Activated CD8-positive, alpha-beta memory T cell treated with anti-CD3 and anti-CD28 coated beads, Interleukin-2, amount 50 U/mL, for 1 hour (primary cell): ENCODE results near the gene KIAA0232.
"Not testable (repeated sequence)": the region's sequence is repeated elsewhere in the genome, so short reads cannot be mapped to it uniquely, and the experiment has no call there.

ENCODE experiments used
- DNase-seq: peaks from one replicate; pipeline ENCODE4 v3.0.0-alpha.2; 2020; ENCODE audit errors: extremely low read depth

The KIAA0232 gene

GRCh38 chr4:6754481-6755087 lies 27.9 kb upstream of the KIAA0232 start:
- DNase-seq, result no peak

- no peak for DNase-seq
Measured at GRCh38 chr4:6755088-6755753, 27.3 kb upstream of the KIAA0232 start.

- DNase-seq, result not testable (repeated sequence)
Measured at GRCh38 chr4:6756345-6756744, 26.2 kb upstream of the KIAA0232 start.

DNA sequence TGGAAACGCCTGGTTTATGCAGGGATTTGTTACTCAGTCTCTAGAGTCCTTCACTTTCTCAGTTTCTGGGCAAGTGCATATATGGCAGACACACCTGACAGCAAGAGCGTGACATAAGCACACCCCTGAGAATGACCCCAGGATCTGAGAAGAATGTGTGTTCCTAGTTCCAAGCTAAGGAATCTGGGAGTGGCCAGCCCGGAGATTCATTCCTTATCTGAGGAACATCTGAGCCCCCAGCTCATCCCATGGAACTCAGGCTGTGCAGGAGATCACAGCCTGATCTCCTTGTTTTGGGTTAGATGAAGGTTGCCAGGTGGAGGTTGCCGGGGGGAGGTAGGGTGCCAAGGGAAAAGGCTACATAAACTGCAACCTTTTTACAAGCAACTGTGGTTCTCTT lies 23.8 kb upstream of the KIAA0232 start:
- no peak for DNase-seq

DNA sequence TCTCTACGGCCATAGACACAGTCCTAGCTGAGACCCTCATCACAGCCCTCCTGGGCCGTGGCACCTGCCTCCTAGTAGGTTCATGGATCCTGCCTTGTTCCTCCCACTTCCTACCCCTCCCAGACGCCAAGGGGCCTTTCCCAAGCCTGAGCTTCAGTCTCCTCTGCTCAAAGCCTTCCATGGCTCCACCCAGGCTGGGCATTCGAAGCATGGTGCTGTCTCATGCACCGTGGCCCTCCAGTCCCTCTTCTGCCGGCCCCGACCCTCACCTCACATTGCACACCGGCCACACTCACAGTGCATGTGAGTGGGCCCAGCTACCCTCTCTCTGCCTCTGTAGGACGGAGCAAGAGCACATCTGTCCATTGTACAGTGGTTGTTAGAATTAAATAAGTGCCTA lies 21.7 kb upstream of the KIAA0232 start:
- DNase-seq, result no peak

DNA sequence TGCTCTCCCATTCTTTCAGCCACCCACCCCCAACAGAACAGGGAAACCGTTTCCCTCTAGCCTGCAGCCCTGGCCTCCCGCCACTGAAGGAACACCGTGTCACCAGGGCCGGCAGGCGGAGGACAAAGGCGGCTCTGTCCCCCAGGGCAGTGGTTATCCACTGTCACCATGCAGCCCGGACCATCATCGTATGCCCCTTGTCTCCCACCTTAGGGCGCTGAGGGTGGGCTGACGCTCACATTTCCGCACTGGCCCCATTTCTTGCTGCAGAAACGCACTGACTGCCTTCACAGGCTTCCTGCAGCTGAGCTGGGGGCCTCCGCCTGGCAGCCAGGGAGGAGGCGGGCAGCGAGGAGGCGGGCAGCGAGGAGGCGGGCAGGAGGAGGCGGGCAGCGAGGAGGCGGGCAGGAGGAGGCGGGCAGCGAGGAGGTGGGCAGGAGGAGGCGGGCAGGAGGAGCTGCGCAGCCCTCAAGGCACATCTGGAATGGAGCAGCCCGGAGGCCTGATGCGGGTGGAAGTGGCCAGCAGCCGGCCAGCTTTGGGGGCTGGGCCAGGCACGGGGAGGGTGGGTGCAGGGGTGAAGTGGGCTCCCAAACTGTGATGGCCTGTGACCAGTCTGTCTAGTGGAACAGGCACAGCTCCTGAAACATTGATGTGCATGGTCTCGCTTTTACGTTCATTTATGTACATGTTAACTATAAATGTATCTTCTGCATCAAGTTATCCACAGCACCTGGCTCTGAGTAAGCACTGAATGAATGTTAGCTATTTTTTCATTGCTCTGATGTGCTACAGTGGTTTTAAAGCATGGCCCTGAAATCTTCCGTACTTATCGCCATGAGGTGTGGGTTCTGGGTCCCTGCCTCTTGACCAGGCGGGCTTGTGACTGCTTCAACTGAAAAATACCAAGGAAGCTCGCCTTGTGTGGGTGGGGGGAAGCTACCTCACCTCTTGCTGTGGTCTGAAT lies 20.6 kb upstream of the KIAA0232 start:
- DNase-seq, result no peak

- DNase-seq, result no peak
Measured at GRCh38 chr4:6763330-6763851, 19.1 kb upstream of the KIAA0232 start.

DNA sequence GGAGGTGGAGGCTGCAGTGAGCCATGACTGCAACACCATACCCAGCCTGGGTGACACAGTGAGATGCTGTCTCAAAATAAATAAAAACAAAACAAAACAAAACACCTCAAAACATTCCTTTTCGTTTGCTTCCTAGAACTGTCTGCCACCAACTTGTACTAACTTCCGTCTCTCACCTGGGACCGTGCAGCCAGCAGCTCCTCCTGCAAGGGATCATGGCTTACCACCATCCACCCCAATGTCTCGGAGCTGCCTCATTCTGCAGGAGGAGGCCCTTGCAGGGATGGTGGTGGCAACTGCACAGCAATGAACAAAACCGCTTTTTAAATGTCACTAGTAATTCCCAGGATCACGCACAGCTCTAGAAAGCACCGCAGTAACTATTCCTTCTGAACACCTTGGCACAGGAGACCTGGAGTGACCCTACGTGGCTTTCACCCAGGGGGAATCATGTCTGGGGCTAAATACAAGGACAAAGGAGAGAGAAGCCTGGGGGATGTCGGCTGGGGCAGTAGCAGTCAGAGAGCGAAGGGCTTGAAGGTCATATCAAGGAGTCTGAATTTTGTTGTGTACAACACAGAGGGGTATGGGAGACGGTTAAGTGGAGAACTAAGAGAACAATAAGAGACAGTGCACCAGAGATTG lies 17.4 kb upstream of the KIAA0232 start:
- DNase-seq, result no peak

DNA sequence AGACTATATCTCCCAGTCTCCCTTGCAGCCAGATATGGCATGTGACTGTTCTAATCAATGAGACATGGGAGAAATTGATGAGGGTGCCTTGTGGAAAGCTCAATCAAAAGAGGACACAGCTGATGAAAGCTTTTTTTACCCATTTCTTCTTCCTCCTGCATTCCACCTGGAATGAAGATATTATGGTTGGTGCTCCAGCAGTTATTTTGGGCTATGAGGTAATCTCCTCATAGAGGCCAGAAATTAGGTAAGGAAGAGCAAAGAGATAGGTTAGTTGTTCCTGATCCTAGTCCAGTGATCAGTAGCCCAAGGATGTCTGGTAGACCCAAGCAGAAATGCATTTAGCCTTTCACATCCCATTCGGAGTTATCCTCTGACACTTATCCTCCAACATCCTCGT lies 16.8 kb upstream of the KIAA0232 start:
- DNase-seq, result no peak

- DNase-seq, result no peak
Measured at GRCh38 chr4:6767386-6767747, 15.2 kb upstream of the KIAA0232 start.

DNA sequence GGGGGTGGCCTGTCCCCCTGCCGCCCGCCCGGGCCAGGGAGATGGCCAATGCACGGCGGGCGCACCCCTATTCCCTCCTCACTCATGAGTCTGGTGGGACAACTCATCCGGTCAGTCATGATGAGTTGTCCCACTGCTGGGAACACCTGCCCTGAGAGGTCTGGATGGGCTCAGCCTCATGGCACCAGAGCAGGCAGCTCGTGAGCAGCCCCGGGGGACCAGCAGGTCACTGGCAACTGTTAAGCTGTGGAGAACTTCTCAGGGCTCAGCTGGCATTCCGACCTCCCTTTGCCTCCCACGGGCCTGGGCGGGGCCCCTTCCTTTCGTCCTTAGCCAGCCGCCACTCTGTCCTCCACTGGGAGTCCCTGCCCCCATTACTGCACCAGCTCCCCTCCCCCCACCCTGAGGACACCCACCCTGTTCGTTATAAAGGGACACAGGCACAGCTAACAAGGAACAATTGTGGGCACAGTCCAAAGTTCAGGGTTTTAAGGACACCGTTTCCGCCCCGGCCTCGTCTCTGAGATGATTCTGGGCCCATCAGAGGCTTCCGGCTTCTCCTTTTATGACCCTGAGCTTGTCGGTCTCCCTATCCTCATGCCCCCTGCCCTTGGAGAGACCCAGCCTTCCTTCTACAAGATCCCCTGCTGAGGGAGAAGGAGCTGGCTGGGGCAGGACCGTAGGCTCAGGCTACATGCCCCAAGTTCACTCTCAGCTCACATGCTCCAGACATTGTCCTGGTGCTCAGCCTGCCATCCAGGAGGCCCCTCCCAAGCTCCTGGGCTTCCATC lies 14.6 kb upstream of the KIAA0232 start:
- no peak for DNase-seq

- DNase-seq, result no peak
Measured at GRCh38 chr4:6768539-6768905, 14.0 kb upstream of the KIAA0232 start.

- DNase-seq, result no peak
Measured at GRCh38 chr4:6769233-6769988, 13.1 kb upstream of the KIAA0232 start.

DNA sequence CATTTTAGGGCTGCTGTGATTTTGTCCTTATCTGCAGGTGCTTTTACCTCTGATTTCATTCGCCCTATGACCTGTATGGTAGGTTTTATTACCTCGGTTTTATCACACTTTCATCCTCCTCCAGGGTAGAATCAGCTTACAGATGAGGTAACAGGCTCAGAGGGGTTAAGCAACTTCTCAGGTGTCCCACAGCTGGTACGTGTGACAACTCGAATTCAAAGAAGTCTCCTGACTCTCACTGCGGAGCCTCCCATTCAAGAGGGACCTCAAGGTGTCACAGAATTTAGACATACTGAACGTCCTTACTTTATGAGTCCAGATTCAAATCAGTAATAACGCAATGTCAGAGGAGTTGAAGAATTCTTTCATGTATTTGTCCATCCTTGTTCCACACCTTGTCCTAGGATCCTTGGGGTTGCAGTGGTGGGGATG lies 12.5 kb upstream of the KIAA0232 start:
- no peak for DNase-seq

DNA sequence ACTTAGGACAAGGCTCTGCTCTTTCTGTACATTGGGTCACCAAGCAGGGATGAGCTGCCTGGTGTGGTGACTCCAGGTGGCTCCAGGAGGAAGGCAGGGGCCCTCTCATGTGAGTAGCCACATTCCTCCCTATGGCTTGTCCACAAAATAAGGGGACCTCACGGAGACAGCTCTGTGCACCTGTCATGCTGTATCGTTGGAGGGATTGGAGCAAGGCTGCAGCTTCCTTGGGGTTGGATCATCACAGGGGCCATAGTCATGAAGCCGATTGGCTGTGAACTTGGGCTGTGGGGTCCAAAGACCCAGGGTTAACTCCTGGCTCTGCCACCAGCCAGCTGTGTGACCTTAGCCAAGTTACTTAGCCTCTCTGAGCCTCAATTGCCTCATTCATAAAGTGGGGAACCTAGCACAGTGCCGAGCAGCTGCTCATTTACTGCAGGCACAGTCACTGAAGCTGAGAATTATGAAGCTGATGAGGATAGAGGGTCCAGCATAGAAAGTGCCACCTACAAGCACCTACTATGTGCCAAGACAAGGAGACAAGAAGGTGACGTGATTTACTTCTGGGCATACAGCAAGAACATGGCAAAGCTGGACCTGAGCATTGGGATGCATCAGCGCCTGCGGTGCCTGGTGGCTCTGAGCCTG lies 11.8 kb upstream of the KIAA0232 start:
- no peak for DNase-seq

DNA sequence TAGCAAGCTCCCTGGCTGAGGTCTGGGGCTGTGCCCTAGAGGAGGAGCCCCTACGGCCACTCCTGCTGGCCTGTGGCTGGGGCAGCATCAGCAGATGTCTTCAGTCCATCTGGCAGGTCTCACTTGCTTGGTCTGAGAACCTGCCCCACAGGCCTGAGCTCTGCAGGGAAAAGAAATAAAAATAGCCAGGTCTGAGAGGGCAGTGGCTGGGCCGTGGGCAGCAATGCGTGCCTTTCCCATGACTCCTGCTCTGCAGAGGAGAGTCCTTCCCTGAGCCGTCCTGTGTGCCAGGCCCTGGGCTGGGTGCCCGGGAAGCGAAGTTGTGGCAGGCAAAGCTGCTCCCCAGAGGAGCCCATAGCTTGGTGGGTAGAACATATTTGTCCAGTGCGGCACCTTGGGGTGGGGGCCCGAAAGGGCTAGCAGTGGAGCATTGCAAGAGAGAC lies 11.3 kb upstream of the KIAA0232 start:
- DNase-seq, result no peak

DNA sequence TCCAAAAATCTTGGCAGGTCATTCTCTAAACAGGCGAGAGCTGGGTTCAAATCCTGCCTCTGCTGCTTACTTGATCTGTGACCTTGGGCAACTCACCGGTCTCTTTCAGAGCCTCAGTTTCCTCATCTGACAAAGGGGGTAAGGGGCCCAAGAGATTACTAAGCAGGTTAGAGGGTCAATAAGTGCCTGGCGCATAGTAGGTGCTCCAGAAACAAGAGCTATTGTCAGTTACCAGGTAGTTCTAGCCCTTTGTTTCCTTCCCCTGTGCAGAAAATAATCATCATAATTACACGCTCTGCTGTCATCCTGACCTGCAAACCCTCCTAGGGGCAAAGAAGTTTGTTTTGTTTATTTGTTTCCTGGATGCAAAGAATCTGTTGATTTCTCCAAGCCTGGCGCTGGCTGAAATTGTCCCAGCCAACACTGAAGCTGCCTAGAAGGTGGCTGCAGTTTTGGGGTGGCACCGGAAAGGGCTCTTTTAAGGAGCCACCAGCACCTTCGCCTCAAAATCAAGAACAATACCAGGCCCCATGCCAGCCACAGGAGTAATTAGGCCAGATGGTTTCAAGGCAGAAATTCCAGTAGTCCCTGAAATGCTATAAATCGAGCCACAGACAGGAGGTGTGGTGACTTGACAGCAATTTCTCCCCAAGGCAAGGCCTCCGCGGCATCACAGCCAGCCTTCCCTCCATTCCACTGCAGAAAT lies 10.2 kb upstream of the KIAA0232 start:
- DNase-seq, result no peak

DNA sequence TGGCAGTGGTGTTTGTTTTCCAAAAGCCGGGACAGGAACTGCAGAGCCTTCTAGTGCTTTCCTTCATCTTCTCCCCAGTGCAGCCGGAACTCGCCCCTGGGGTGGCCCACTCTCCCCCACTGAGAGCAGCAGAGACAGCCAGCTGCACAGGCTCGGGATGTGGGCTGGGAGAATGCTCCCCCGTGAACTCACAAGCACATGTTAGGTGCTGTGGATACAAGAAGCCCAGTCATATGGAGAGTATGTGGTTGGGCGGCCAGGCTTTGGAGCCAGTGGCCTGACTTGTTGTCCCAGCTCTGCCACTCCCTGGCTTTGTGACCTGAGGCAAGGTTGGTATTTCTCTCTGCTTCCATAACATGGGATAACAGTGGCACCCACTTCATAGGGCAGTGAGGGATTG lies 9.4 kb upstream of the KIAA0232 start:
- no peak for DNase-seq
